ENCODE data around the gene RPL35. TPM values are rescaled to one million over a fixed set of nuclear protein-coding genes. Genes with fewer than 3 reads are reported as not detected.

RPL35 gene
- total RNA-seq, 1 experiment from 2014 or later, result 736 TPM

- DNase-seq, result no peak
- BruUV-seq (replicated peaks), result no TSS peak
- Mint-ChIP-seq H3K27ac (ENCODE audit: unreplicated experiment) (no peak overlapping the region), H3K4me3 (ENCODE audit: low read depth, unreplicated experiment) (no peak overlapping the region), H3K27me3 (ENCODE audit: unreplicated experiment) (no peaks in the 10 kb centered on the region), H3K4me1 (ENCODE audit: low read depth, unreplicated experiment) (peaks cover 9% of the 10 kb centered on the region), H3K36me3 (ENCODE audit: insufficient read depth, unreplicated experiment) (peaks cover 52% of the 10 kb centered on the region), H3K9me3 (ENCODE audit: low read depth, unreplicated experiment) (no peaks in the 10 kb centered on the region)
- intact Hi-C loops (cut with micrococcal nuclease; ENCODE audit: unreplicated experiment), result no loop called here
- no peak for TF ChIP-seq CTCF (IDR thresholded peaks at IDR 0.05; ENCODE audit: unreplicated experiment)
- CTCF ChIA-PET, result interaction anchor here (0.9 kb wide), 1 partner anchor 10 kb away, joined by 3 read pairs; the partner anchor contains the start of gene WDR38
These were observed 1.7 kb upstream of the RPL35 start for GRCh38 chr9:124863371-124863871.

- Mint-ChIP-seq H3K27me3 (ENCODE audit: unreplicated experiment) (no peaks in the 10 kb centered on the region), H3K36me3 (ENCODE audit: insufficient read depth, unreplicated experiment) (peaks cover 64% of the 10 kb centered on the region), H3K4me3 (ENCODE audit: low read depth, unreplicated experiment) (peak overlapping the region; percentile 83), H3K9me3 (ENCODE audit: low read depth, unreplicated experiment) (no peaks in the 10 kb centered on the region), H3K4me1 (ENCODE audit: low read depth, unreplicated experiment) (peaks cover 9% of the 10 kb centered on the region), H3K27ac (ENCODE audit: unreplicated experiment) (peak overlapping the region; percentile 92)
- intact Hi-C loops (cut with micrococcal nuclease; ENCODE audit: unreplicated experiment), result no loop called here
- CTCF ChIA-PET, result interaction anchor here (0.9 to 1.7 kb wide), 3 partner anchors 8 to 49 kb away, joined by 3 to 4 read pairs (median 4); partner anchors contain the start of gene WDR38
- TF ChIP-seq CTCF (IDR thresholded peaks at IDR 0.05; ENCODE audit: unreplicated experiment), result no peak
- BruUV-seq (replicated peaks), result no TSS peak
- no peak for DNase-seq
These were observed 995 bp downstream of the RPL35 start for GRCh38 chr9:124860582-124861341.

GRCh38 chr9:124859803-124860581 lies 1.8 kb downstream of the RPL35 start:
- peak overlapping the region; percentile 83 for H3K4me3 Mint-ChIP-seq (ENCODE audit: low read depth, unreplicated experiment)
- H3K9me3 Mint-ChIP-seq (ENCODE audit: low read depth, unreplicated experiment), result no peaks in the 10 kb centered on the region
- peak overlapping the region; percentile 92 for H3K27ac Mint-ChIP-seq (ENCODE audit: unreplicated experiment)
- intact Hi-C loops (cut with micrococcal nuclease; ENCODE audit: unreplicated experiment), result no loop called here
- DNase-seq, result no peak
- H3K4me1 Mint-ChIP-seq (ENCODE audit: low read depth, unreplicated experiment), result peaks cover 9% of the 10 kb centered on the region
- H3K27me3 Mint-ChIP-seq (ENCODE audit: unreplicated experiment), result no peaks in the 10 kb centered on the region
- CTCF ChIA-PET, result interaction anchor here (1.4 kb wide), 1 partner anchor 48 kb away, joined by 3 read pairs; no protein-coding TSS in a partner anchor
- H3K36me3 Mint-ChIP-seq (ENCODE audit: insufficient read depth, unreplicated experiment), result peaks cover 71% of the 10 kb centered on the region
- BruUV-seq (replicated peaks), result no TSS peak
- TF ChIP-seq CTCF (IDR thresholded peaks at IDR 0.05; ENCODE audit: unreplicated experiment), result no peak

- Mint-ChIP-seq H3K9me3 (ENCODE audit: low read depth, unreplicated experiment) (no peaks in the 10 kb centered on the region), H3K36me3 (ENCODE audit: insufficient read depth, unreplicated experiment) (peaks cover 74% of the 10 kb centered on the region), H3K4me3 (ENCODE audit: low read depth, unreplicated experiment) (no peak overlapping the region), H3K27ac (ENCODE audit: unreplicated experiment) (no peak overlapping the region), H3K27me3 (ENCODE audit: unreplicated experiment) (no peaks in the 10 kb centered on the region), H3K4me1 (ENCODE audit: low read depth, unreplicated experiment) (peaks cover 9% of the 10 kb centered on the region)
- no peak for DNase-seq
- intact Hi-C loops (cut with micrococcal nuclease; ENCODE audit: unreplicated experiment), result no loop called here
- TF ChIP-seq CTCF (IDR thresholded peaks at IDR 0.05; ENCODE audit: unreplicated experiment), result no peak
- BruUV-seq (replicated peaks), result no TSS peak
- CTCF ChIA-PET, result interaction anchor here (0.5 kb wide), 1 partner anchor 47 kb away, joined by 4 read pairs; no protein-coding TSS in a partner anchor
These were observed 3.3 kb downstream of the RPL35 start for GRCh38 chr9:124858330-124859046.

Measured in Calu3 (cell line).